ENCODE measurements around the gene UBA1.
A peak's percentile ranks its signal among the peaks of the same experiment; 100 is the strongest.
"Not testable (repeated sequence)": the region's sequence is repeated elsewhere in the genome, so short reads cannot be mapped to it uniquely, and the experiment has no call there.

UBA1 gene

DNA sequence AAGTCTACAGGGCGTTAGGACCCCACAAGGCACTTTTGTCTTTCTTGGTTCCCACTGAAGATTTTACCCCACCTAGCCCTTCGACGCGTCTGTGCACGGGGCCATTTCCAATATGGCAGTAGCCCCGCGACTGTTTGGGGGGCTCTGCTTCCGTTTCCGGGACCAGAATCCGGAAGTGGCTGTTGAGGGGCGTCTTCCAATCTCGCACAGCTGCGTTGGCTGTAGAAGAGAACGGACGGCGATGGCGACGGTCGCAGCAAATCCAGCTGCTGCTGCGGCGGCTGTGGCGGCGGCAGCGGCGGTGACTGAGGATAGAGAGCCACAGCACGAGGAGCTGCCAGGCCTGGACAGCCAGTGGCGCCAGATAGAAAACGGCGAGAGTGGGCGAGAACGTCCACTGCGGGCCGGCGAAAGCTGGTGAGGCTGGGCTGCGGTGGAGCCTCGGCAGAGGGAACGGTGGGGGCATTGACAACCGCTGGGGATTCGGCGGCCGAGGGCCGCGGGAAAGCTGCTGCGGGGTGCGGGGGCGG is 39.2 kb downstream of the UBA1 start, which contains the start of gene USP11:
Gene USP11, plus strand, starts transcription at position 207 of the 530 bp plus-strand sequence. Its CDS starts 35 bp downstream, at position 242.
- DNase-seq = peak; percentile 52

DNA sequence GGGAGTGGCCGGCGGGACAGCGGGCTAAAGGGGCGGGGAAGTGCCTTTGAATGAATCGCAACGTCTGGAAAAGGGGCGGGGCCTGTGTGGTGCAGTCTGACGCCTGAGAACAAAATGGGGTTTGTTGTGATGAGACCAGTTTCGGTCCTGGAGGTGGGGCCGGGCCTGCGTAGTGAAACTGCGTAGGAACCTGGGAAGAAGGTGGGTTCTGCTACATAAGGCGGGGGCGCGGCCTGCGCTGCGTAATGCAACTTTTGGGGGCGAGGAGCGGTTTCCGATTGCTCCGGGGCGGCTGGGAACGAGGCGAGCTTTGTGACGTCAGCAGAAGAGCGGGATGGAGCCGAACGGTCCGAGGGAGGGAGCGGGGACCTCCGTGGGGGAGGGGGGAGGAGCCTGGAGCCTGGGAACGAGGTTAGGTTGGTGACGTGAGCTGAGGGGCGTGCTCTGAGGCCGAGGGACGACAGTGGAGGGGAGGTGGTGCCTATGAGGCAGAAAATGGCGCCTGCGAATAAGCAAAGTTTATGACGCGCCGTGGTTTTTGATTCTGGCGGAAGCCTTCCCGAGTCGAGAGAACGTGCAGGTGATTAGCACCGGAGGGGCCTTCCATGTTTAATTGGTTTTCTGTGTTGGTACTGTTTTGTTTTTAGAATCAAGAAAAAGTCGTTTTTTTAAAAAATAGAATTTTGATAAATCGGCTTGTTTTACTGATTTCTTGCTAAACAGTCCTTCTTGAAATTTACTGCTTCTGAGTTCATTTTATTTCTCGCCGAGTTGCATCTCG is 39.9 kb downstream of the UBA1 start:
- DNase-seq = peak; percentile 94

DNA sequence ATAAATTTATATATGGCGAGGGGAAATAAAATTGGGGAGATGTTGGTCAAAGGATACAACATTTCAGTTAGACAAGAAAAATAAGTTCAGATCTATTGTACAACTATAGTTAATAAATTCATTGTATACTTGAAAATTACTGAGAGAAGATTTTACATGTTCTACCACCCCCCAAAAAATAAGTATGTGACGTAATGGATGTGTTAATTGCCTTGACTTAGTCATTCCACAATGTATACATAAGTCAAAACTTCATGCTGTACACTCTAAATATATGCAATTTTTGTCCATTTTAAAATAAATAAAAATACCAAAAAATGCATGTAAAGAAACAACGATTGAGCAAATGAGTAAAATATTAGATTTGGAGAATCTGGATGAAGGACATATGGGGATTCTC is 41.0 kb downstream of the UBA1 start:
- no peak for DNase-seq

DNA sequence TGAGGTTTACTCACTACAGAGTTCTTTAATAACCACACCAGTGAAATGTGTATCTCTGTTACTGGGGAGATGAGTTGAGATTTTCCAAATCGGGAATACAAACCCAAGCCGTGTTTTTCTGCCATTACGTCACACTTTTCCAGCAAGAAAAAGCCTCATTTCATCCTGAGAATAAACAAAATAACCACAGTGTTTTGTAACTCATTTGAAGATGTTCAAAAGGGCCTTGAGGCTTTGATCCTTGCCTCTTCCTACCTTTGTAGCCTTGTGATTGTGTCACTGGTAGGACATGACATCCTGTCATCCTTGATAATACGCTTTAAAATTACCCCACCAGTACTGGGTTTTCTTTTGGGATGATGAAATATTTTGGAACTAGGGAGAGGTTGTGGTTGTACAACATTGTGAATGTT is 42.1 kb downstream of the UBA1 start:
- DNase-seq = no peak

DNA sequence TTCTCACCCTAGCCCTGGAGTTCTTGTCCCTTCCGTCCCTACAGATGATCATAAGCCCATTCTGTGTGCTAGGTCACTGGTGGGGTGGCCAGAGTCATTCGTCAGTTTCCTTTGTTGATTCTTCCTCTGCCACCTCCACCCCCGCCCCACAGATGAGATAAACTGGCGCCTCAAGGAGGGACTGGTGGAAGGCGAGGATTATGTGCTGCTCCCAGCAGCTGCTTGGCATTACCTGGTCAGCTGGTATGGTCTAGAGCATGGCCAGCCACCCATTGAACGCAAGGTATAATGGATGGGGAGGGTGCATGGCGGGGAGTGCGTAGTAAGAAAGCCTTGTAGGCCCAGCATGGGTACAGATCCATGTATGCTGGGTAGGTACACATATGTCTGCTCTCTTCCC is 45.6 kb downstream of the UBA1 start:
- DNase-seq = no peak

DNA sequence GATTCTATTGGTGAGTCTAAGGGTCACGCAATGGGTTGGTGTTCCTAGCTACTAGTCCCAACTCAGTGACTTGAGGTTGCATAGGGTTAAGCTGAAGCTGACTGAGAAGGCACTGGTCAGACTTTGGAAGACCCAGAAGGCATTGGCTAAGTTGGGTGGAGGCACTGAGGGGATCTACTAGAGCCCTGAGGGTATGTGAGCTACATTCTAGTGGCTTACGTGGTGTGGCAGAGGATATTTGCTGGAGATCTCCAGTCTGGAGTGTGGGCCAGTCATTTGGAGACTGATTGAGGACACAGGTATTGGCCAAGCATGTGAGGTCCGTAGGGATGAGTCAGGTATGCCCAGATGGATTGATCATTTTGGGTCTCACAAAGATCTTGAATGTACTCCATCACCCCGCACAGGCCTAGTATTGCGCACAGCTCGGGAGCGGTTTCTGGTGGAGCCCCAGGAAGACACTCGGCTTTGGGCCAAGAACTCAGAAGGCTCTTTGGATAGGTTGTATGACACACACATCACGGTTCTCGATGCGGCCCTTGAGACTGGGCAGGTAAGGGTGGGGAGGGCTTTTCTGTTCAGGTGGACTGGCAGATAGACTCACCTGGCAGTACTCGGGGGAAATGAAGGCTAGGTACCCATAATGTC is 46.4 kb downstream of the UBA1 start:
- no peak for DNase-seq

DNA sequence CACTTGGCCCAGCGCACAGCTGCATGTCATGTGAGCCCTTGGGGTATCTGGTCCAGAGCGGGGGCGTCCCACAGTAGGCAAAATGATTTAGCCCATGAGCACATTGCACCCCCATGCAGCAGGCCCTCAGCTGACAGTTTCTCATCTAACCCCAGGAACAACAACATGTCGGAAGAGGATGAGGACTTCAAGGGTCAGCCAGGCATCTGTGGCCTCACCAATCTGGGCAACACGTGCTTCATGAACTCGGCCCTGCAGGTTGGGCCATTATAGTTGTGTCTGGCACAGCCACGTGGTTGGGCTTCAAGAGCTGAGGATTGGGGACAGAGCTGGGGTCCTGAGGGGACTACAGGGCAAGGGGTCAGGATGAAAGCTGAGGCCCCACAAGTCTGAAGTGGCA is 47.0 kb downstream of the UBA1 start:
- DNase-seq = no peak

DNA sequence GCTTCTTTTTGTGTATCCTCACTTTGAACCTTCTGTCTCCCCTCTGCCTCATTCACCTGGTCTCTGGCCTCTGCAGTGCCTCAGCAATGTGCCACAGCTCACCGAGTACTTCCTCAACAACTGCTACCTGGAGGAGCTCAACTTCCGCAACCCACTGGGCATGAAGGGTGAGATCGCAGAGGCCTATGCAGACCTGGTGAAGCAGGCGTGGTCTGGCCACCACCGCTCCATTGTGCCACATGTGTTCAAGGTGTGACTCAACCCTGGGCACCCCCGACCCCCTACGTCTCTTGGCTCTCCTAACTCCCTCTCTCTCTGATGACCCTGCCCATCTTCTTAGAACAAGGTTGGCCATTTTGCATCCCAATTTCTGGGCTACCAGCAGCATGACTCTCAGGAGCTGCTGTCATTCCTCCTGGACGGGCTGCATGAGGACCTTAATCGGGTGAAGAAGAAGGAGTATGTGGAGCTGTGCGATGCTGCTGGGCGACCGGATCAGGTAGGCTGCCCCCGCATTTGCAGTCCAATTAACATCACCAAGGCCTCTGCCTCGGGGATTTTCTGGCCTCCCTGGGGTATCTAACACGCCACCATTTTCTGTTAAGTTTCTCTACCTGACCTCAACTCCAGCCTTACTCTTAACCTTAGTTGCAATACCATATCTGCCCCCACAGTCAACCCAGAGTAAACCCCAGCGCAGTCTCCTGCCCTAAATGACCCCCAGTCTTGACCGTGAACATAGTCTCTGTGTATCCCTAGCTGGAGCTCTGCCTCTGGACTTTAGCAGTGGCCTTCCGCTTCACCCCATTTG is 47.8 kb downstream of the UBA1 start:
- no peak for DNase-seq

DNA sequence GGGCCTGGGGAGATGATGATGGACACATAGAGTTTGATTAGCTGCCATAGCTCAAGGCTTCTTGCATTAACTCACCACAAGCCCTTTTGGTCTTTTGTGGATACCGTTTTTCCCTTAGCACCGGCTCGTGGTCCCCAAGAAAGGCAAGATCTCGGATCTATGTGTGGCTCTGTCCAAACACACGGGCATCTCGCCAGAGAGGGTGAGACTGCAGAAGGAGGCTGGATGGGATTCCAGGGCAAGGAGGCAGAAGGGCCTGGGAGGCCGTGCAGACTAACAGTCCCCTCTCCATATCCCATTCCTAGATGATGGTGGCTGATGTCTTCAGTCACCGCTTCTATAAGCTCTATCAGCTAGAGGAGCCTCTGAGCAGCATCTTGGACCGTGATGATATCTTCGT is 48.7 kb downstream of the UBA1 start:
- DNase-seq = no peak

DNA sequence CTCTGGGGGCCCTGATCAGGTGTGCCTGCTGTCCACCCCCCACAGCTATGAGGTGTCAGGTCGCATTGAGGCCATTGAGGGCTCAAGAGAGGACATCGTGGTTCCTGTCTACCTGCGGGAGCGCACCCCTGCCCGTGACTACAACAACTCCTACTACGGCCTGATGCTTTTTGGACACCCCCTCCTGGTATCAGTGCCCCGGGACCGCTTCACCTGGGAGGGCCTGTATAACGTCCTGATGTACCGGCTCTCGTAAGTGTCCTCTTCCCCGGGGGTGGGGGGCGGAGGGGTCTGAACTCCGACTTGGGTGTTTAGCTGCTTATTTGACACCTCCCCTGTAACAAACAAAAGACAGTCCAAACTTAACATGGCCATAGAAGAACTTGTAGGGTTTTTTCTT is 49.7 kb downstream of the UBA1 start:
- no peak for DNase-seq

DNA sequence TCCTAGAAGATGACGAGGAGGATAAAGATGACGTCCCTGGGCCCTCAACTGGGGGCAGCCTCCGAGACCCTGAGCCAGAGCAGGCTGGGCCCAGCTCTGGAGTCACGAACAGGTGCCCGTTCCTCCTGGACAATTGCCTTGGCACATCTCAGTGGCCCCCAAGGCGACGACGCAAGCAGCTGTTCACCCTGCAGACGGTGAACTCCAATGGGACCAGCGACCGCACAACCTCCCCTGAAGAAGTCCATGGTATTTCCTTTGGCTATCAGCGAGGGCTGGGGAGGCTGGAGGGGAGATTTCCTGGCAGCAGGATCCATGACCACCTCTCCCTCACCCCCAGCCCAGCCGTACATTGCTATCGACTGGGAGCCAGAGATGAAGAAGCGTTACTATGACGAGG is 51.0 kb downstream of the UBA1 start:
- no peak for DNase-seq

DNA sequence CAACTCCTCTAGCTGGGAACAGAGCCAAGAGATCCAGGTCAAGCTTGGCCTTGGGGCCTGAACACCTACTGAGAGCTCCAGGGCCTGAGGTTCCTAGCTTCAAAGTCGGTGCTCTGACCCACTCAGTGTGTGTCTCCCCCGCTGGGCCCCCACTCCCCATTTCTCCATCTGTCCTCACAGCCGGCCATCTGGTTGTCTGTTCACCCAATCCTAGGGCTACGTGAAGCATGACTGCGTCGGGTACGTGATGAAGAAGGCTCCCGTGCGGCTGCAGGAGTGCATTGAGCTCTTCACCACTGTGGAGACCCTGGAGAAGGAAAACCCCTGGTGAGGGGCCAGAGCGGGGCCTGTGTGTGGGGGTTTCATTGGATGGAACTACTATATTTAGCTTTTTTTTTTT is 51.5 kb downstream of the UBA1 start:
- peak; percentile 30 for DNase-seq

DNA sequence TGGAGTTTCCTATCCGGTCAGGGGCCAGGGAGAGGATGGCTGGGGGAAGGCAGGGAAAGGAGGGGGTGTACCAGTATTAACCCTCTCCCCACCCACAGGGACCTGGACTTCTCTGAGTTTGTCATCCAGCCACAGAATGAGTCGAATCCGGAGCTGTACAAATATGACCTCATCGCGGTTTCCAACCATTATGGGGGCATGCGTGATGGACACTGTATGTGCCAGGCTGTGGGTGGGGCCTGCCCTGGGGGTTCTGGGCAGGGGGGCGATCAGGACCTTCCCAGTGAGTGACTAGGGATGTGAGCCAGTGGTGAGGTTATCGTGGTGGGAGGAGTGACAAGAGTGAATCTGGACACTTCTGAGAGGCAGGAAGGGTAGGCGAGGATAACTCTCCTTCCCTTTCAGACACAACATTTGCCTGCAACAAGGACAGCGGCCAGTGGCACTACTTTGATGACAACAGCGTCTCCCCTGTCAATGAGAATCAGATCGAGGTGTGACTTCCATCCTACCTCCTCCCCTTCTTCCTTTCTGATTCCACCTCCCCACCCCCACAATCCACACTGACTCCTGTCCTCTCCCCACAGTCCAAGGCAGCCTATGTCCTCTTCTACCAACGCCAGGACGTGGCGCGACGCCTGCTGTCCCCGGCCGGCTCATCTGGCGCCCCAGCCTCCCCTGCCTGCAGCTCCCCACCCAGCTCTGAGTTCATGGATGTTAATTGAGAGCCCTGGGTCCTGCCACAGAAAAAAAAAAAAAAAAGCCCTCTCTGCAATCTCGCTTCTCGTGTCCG is 53.8 kb downstream of the UBA1 start:
- no peak for DNase-seq

DNA sequence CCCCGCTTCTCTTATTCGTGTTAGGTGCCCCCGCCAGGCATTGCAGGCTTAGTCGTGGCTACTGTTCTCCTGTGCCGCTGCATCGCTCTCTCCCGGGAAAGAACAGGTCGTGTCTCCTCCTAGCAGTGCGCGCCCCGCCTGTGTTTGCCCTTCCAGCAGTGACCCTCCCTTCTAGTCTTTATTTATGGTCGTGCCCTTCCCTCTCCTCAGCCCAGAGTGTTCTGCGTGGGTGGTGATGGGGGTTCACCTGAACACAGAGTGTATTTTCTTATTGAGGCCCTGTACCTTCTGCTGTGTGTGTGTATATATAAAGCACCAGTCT is 54.3 kb downstream of the UBA1 start:
- DNase-seq = no peak

DNA sequence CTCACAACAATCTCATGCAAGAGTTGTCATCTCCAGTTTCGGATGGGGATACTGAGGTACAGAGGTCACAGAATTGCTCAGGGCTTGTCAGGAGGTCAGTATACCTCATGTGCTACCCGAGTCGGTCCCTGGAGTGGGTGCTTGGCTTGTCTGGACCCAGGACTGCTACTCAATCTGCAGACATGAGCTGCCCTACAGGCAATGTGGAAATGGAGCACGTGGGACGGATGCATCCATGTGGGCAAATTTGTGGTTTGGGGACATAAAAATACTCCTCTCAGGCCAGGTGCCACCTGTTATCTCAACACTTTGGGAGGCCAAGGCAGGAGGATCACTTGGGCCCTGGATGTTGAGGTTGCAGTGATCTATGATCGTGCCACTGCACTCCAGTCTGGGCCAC is 54.9 kb downstream of the UBA1 start:
- DNase-seq = no peak

DNA sequence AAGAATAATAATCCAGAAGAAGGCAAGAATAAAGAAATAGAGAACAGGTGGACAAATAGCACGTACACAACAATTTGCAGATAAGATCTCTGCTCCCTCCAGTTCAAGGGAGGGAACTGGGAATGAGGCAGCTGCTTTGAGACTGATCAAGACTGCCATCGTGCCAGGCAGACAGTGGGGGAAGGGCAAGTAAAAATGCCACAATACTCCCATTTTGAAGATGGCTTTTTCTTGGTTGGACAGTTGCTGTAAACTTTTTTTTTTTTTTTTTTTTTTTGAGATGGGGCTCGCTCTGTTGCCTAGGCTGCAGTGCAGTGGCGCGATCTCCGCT is 56.4 kb downstream of the UBA1 start:
- no peak for DNase-seq

DNA sequence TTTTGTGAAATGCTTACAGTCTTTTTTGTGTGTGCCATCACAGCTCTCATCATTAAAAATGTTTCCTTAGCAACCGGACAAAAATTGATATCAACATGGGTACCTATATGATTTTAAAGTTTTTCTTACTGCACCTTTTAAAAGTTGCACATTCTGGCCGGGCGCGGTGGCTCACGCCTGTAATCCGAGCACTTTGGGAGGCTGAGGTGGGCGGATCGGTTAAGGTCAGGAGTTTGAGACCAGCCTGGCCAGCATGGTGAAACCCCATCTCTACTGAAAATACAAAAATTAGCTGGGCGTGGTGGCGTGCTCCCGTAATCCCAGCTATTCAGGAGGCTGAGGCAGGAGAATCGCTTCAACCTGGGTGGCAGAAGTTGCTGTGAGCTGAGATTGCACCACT is 64.0 kb downstream of the UBA1 start:
- DNase-seq = not testable (repeated sequence)

All from NCI-H1694 treated with DMSO at 0.1 percent for 48 hours (cell line).